ENCODE measurements around the gene RNF40. TPM values are rescaled to one million over a fixed set of nuclear protein-coding genes. Genes with fewer than 3 reads are reported as not detected.

RNF40 gene
- total RNA-seq, 2 donors from 2014 or later, result 94.6 to 117 TPM

DNA sequence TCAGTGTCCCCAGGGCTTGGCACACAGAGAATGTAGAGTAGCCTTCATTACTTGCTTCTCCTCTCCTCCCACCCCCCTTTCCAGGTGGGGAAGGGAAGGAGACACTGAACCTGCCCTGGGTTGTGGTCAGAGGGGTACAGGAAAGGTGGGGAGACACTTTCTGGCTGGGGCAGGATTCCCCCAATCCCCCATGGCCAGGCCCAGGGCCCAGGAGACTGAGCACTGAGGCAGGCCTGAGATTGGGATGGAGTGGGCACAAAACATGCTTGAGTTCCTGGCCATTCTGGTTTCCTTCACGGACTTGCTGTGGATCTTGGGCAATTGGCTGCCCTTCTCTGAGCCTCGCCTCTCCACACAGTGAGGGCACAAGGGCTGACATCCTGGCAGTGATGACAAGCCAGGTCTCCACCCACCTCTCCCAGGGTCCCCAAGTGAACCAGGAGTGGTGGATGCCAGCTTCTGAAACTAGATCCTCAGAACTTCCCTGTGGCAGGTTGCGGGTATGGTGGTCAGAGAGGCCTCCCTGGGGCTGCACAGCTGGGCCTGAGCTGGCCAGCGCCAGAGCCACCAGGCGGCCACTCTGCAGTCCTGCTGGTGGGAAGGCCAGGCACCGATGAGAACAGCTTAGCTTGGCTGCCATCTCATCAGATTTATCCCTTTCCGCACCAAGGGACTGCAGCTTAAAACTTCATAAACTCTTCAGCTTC, 15.6 kb downstream of the RNF40 start:
- Histone ChIP-seq H3K27me3 (no peaks in the 10 kb centered on the region), H3K4me3 (no peak overlapping the region), H3K9ac (ENCODE audit: low read depth in 2 of 2, low read length in 2 of 2) (no peak overlapping the region), H3K27ac (no peak overlapping the region), H3K4me1 (no peaks in the 10 kb centered on the region), H3K9me3 (no peaks in the 10 kb centered on the region), H3K36me3 (peaks cover 3% of the 10 kb centered on the region)
- TF ChIP-seq, protein P1, sequence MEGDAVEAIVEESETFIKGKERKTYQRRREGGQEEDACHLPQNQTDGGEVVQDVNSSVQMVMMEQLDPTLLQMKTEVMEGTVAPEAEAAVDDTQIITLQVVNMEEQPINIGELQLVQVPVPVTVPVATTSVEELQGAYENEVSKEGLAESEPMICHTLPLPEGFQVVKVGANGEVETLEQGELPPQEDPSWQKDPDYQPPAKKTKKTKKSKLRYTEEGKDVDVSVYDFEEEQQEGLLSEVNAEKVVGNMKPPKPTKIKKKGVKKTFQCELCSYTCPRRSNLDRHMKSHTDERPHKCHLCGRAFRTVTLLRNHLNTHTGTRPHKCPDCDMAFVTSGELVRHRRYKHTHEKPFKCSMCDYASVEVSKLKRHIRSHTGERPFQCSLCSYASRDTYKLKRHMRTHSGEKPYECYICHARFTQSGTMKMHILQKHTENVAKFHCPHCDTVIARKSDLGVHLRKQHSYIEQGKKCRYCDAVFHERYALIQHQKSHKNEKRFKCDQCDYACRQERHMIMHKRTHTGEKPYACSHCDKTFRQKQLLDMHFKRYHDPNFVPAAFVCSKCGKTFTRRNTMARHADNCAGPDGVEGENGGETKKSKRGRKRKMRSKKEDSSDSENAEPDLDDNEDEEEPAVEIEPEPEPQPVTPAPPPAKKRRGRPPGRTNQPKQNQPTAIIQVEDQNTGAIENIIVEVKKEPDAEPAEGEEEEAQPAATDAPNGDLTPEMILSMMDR (IDR thresholded peaks at IDR 0.05), result no peak
- DNase-seq, result no peak
- intact Hi-C loops (cut with DNase I), result no loop called here

DNA sequence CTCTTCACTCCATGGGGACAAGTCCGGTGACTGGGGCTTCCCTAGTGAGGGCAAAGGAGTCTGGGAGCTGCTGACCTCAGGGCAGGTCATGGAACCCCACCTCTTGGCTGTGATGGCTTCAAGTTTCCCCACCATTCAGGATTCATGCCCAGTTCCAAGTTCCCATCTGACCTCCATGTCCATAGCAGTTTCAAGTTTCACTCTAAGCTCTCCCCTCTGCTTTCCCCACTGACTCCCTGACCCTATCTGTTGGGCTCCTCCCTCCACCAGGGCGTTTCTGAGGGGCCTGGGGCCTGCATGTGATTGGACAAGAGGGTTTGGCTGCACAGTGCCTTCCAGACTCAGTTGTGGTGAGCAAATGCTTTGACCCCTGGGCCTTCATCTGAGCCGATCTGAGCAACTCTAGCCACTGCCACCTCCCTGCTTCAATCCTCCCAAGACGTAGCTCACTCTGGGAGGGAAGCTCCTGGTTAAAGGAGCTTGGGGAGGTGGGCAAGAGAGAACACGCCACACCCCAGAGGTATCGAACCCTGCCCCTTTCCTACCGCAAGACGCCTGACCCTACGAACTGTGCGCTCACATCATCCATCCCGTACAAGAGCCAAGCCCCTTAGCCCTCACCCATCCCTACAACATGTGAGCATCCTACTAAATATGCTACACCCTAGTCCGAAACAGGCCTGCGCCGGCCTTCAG, 16.6 kb downstream of the RNF40 start:
- Histone ChIP-seq H3K27me3 (no peaks in the 10 kb centered on the region), H3K9ac (ENCODE audit: low read depth in 2 of 2, low read length in 2 of 2) (no peak overlapping the region), H3K36me3 (peaks cover 3% of the 10 kb centered on the region), H3K4me1 (no peaks in the 10 kb centered on the region), H3K4me3 (no peak overlapping the region), H3K27ac (no peak overlapping the region), H3K9me3 (no peaks in the 10 kb centered on the region)
- intact Hi-C loops (cut with DNase I), result no loop called here
- TF ChIP-seq, protein P1 (IDR thresholded peaks at IDR 0.05), result no peak
- DNase-seq, result no peak

DNA sequence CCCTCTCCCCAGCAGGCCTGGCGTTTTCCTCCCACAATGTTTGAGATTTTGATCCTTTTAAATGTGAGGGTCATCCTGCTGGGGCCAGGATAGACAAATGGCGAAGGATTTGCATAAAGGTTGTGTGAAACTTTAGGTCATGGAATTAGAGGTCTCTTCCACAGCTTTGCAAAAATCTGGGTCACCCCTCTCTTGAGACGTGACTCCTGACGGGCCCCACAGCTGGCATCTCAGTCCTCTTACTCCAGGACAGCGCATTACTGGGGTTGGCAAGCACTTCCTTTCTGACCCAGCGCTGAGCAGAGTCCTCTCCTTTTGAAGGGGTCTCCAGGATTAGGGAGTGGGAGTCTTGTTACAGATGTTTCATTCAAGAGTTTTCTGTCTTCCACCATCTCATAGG, 17.5 kb downstream of the RNF40 start:
- Histone ChIP-seq H3K36me3 (peaks cover 3% of the 10 kb centered on the region), H3K4me1 (no peaks in the 10 kb centered on the region), H3K27ac (no peak overlapping the region), H3K4me3 (no peak overlapping the region), H3K27me3 (no peaks in the 10 kb centered on the region), H3K9ac (ENCODE audit: low read depth in 2 of 2, low read length in 2 of 2) (no peak overlapping the region), H3K9me3 (no peaks in the 10 kb centered on the region)
- DNase-seq, result no peak
- intact Hi-C loops (cut with DNase I), result no loop called here
- TF ChIP-seq, protein P1 (IDR thresholded peaks at IDR 0.05), result no peak

DNA sequence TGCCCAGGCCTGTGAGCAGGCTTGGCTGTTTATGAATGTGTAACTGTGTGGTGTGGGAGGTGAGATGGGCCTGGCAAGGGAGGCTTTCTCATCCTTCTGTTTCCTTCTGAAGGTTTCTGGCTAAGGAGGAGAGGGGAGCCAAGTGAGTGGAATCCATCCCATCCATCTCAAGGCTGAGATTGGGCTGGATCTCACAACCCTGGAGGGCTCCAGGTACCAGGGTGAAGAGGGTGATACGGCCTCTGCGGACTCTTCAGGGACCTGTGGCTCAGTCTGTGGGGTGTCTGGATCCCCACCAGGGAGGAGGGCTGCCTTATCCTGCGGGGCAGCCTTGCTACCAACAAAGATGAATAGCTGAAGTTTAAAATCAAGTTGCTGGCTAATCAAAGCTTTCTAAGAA, 17.9 kb downstream of the RNF40 start:
- Histone ChIP-seq H3K9ac (ENCODE audit: low read depth in 2 of 2, low read length in 2 of 2) (no peak overlapping the region), H3K4me1 (no peaks in the 10 kb centered on the region), H3K27ac (no peak overlapping the region), H3K36me3 (peaks cover 3% of the 10 kb centered on the region), H3K4me3 (no peak overlapping the region), H3K9me3 (no peaks in the 10 kb centered on the region), H3K27me3 (no peaks in the 10 kb centered on the region)
- TF ChIP-seq, protein P1 (IDR thresholded peaks at IDR 0.05), result no peak
- intact Hi-C loops (cut with DNase I), result no loop called here
- DNase-seq, result no peak

DNA sequence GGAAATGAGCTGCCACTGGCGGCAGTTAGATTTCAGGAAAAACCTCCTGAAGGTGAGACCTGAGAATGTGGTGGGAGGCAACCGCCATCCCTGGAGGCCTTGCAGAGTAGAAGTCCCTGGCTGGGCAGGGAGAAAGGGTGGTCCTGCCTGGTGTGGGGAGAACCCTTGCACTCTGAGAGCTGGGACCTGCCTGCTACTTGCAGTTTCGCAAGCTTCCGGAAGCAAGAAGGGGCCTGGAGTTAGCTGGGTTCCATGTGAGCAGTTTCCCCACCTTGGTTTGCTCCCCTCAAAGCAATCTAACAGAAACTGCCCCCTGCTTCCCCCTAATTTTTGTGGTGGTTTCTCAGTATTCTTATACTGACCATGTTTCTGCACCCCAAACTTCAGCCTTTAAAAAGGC, 18.4 kb downstream of the RNF40 start:
- Histone ChIP-seq H3K27ac (no peak overlapping the region), H3K27me3 (no peaks in the 10 kb centered on the region), H3K9ac (ENCODE audit: low read depth in 2 of 2, low read length in 2 of 2) (no peak overlapping the region), H3K36me3 (peaks cover 3% of the 10 kb centered on the region), H3K9me3 (no peaks in the 10 kb centered on the region), H3K4me1 (no peaks in the 10 kb centered on the region), H3K4me3 (no peak overlapping the region)
- intact Hi-C loops (cut with DNase I), result no loop called here
- TF ChIP-seq, protein P1 (IDR thresholded peaks at IDR 0.05), result no peak
- no peak for DNase-seq

All from colonic mucosa (tissue), 4 donors.